T-helper 2 cell (primary cell): ENCODE results near the gene INPP5D.
"Not testable (repeated sequence)": the region's sequence is repeated elsewhere in the genome, so short reads cannot be mapped to it uniquely, and the experiment has no call there.

Experiments
- DNase-seq, 5 experiments: peaks; one replicate each; pipeline versions ENCODE4 v3.0.0 to v3.0.0-alpha.2; 2012 to 2022

INPP5D gene

GRCh38 chr2:233117811-233118647 lies 57.9 kb downstream of the INPP5D start:
- DNase-seq, result no peak

DNA sequence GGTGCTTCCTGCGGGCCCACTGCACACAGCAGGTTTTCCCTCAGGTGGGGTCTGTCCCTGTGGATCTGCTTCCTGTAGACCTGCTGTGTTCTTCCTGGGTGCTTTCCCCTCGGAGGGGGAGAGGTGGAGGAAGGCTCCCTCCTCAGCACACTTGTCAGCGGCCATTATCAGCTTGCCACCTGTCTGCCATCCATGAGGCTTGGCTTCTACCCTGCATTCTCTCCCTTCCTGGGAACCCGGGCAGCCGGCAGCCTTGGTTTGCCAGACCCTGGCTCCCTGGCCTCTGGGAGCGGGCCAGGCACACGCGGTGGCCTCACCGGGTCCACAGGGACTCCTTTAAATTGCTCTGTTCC lies 58.5 kb downstream of the INPP5D start:
- no peak for DNase-seq

DNA sequence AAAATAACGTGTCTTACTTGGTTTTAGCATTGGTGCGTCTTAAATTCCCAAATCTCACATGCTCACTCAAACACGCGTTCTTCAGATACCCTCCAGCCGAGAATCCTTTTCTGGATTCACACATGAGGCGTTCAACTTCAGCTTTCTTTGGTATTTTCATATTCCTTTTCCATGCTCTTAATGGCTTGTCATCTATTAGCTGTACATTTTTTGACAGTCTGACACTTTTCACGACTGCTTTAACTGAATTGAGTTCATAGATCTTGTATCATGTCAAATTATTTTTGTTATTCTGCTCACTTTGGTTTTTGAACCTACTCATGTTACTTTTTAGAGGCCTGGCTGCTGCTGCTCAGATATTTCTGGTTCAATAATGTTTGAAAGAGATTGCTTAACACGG lies 59.0 kb downstream of the INPP5D start:
- DNase-seq, result no peak

DNA sequence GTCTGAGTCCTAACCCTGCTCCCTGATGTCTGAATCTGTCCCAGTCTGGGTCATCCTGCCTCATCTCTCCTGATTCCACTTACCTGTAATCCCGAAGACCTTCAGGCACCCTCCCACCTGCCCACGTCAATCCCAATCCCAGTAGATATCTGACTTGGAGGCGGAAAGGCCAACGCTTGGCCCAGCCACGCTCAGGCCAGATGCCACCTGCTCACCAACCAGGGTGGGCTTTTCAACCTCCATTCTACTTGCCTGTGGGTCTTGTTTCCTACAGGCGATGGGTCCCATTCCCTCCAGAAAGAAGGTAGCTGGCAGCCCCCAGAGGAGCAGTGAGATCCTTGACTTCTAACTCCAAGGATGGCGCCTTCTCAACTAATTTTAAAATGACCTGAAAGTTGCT lies 59.7 kb downstream of the INPP5D start:
- DNase-seq, result no peak

GRCh38 chr2:233120459-233120858 lies 60.3 kb downstream of the INPP5D start:
- no peak for DNase-seq

GRCh38 chr2:233121856-233122255 lies 61.7 kb downstream of the INPP5D start:
- DNase-seq, result no peak

GRCh38 chr2:233122541-233122940 lies 62.4 kb downstream of the INPP5D start:
- no peak for DNase-seq

DNA sequence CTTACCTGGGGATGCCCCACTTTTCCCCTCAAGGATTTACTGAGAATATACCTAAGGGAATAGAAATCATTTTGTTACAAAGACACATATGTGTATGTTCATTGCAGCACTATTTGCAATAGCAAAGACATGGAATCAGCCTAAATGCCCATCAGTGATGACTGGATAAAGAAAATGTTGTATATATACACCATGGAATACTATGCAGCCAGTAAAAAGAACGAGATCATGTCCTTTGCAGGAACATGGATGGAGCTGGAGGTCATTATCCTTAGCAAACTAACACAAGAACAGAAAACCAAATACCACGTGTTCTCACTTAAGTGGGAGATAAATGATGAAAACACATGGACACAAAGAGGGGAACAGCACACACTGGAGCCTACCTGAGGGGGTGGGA lies 63.4 kb downstream of the INPP5D start:
- DNase-seq, result not testable (repeated sequence)

- DNase-seq, result no peak
Measured at GRCh38 chr2:233124421-233125080, 64.4 kb downstream of the INPP5D start.

DNA sequence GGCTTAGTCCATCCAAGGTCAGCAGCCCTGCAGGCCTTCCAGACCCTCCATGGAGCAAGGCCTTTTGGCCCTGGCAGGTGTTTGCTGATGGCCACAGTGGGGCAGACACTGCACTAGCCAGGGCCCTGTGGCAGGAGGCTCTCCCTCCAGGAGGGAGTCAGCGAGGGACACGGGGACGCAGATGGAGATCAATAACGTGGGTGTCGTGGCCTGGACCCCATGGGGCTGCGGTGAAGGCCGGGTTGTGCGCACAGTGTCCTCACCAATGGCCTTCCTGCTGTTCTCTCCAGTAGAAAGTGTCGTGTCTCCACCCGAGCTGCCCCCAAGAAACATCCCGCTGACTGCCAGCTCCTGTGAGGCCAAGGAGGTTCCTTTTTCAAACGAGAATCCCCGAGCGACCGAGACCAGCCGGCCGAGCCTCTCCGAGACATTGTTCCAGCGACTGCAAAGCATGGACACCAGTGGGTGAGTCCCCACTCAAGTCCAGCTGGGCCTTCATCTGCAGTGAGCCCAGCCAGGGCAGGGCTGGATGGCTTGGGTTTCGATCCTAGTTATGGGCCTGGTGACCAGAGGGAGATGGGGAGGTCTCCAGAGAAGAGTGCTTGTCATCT lies 65.4 kb downstream of the INPP5D start:
- no peak for DNase-seq

DNA sequence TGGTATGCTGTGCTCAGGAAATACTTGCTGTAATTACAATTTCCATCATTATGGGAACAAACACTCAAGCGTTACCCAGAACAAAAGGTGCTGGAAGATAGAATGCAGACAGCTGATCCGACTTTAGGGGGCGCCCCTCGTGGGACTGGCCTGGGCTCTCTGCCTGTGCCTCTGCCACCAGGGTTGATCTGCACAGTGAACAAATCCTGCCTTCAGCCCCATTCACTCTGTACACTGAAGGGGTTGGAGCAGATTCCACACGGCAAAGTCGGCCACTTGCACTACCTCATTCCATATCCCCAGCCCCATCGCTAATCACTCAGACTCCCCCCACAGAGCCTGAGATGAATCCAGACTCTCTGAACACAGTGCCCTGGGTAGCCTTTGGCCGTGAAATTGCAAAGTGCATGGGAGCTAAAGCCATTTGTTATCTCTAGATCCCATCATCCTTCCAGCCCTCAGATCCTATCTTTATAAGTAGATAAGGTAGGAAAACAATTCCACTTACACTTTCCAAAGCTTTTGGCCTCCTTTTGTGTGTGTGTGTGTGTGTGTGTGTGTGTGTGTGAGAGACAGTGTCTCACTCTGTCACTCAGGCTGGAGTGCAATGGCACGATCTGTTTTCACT lies 69.3 kb downstream of the INPP5D start:
- no peak for DNase-seq

GRCh38 chr2:233130024-233130423 lies 69.9 kb downstream of the INPP5D start:
- no peak for DNase-seq

- no peak for DNase-seq
Measured at GRCh38 chr2:233130481-233131020, 70.4 kb downstream of the INPP5D start.

GRCh38 chr2:233131936-233132720 lies 72.0 kb downstream of the INPP5D start:
- no peak for DNase-seq

DNA sequence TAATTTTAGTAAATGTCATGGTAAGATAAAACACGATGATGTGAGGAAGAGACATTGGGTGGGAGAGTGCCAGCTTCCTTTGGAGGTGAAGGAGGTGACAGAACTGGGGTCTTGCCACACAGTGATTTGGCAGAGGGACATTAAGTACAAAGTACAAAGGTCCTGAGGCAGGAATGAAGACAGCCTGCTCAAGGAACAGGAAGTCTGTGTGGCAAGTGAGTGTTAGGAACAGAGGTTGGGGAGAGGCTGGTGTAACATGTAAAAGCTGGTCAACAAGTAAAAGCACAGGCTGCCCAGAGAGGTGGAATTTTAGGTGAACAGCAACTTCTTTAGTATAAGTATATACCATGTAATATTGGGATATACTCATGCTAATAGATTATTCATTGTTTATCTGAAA lies 73.1 kb downstream of the INPP5D start:
- DNase-seq, result no peak

- no peak for DNase-seq
Measured at GRCh38 chr2:233135421-233135820, 75.3 kb downstream of the INPP5D start.

GRCh38 chr2:233137040-233137439 lies 76.9 kb downstream of the INPP5D start:
- no peak for DNase-seq

DNA sequence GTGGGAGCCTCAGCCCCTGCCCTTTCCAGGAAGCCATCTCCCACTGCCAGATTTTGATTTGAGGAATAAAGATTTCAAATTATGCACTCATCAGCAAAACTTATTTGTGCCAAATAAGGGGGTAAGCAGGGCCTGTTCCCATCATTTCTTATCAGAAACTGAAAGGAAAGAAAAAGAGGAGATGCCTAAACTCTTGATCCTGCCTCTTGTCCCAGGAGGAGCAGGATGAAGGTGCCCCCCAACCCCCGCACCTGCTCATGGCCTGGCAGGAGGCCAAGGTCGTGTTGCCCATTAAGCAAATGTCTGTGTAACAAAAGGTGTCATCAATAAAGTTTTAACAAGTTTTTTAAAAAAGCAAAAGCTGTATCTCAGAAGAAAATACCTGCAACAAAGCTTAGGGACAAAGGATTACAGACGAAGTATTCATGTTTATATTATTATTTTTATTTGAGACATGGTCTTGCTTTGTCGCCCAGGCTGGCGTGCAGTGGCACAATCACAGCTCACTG lies 80.0 kb downstream of the INPP5D start:
- no peak for DNase-seq

DNA sequence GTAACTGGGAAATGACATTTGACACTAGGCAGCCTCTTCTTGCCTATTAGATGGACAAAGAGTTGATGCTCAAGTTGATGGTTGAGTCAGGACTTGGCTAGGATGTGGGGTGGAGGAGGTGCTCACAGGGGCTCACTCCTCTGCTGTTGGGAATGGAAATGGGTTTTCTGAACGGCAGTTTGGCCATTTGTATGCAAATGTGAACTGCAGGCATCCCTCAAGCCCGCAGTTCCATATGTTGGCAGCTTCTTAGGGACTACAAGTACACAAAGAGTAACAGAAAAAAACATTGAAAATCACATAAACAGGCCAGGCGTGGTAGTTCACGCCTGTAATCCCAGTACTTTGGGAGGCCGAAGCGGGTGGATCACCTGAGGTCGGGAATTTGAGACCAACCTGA lies 80.8 kb downstream of the INPP5D start:
- no peak for DNase-seq

DNA sequence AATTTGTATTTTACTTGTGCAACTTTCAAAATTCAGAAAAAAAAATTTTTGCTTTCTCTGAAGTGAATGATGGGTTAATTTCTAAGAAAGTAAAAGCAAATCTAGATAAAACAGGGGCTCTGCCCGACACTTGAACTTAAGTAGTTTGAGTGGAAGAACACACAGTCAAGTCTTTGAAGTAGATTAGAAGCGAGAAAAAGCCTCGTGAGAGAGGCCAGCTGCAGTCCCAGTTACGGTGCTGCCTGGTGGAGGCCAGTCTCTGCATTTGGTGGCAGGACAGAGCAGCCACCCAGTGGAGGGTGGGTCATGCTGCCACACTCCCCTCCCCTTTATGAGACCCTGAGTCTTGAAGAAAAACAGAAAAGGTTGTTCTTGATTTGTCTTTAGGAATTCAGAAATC lies 81.8 kb downstream of the INPP5D start:
- DNase-seq, result no peak

GRCh38 chr2:233142355-233142897 lies 82.3 kb downstream of the INPP5D start:
- DNase-seq, result peak in 2 of 5 experiments; percentile 62 to 66
